DOHH2 (cell line): ENCODE results near the gene THSD7A.

ENCODE experiments used
- H3F3A ChIP-seq: fragments of 200-600 bp; sonication (generic), shearing (Covaris generic); 2 replicates; pipeline ENCODE4 v1.6.0; 2016; ENCODE audit warnings: antibody characterized with exemption, mild to moderate bottlenecking; ENCODE audit not compliant: control insufficient read depth, insufficient read depth
- H3K27ac ChIP-seq: fragments of 200-600 bp; sonication (generic); 2 replicates; pipeline ENCODE4 v1.5.1; 2014; ENCODE audit warnings: low read depth, mild to moderate bottlenecking, low read length, moderate library complexity
- H3K27me3 ChIP-seq: fragments of 200-600 bp; sonication (generic); 2 replicates; pipeline ENCODE4 v1.6.1; 2014; ENCODE audit warnings: mild to moderate bottlenecking, low read length, mixed read lengths; ENCODE audit not compliant: control insufficient read depth
- H3K36me3 ChIP-seq: fragments of 200-600 bp; sonication (generic); 2 replicates; pipeline ENCODE4 v1.6.1; 2014; ENCODE audit warnings: mild to moderate bottlenecking, low read length, moderate library complexity, mixed read lengths; ENCODE audit not compliant: control insufficient read depth
- H3K4me1 ChIP-seq: fragments of 200-600 bp; sonication (generic); 2 replicates; pipeline ENCODE4 v1.6.1; 2014; ENCODE audit warnings: mild to moderate bottlenecking, low read length, mixed read lengths; ENCODE audit not compliant: control insufficient read depth
- H3K4me2 ChIP-seq: fragments of 200-600 bp; sonication (generic); 2 replicates; pipeline ENCODE4 v1.6.0; 2014; ENCODE audit warnings: mild to moderate bottlenecking, low read length, moderate library complexity
- H3K4me3 ChIP-seq: fragments of 200-600 bp; sonication (generic); 2 replicates; pipeline ENCODE4 v1.5.1; 2014; ENCODE audit warnings: mild to moderate bottlenecking, low read length, mixed read lengths
- H3K79me2 ChIP-seq: fragments of 200-600 bp; sonication (generic); 2 replicates; pipeline ENCODE4 v1.6.1; 2014; ENCODE audit warnings: mild to moderate bottlenecking, low read length, mixed read lengths; ENCODE audit not compliant: control insufficient read depth
- H3K9me2 ChIP-seq: fragments of 200-600 bp; sonication (generic); replicated peaks from 2 replicates; pipeline ENCODE4 v1.6.1; 2014; ENCODE audit warnings: mild to moderate bottlenecking, low read length, mixed read lengths; ENCODE audit not compliant: control insufficient read depth
- H3K9me3 ChIP-seq: fragments of 200-600 bp; sonication (generic); 2 replicates; pipeline ENCODE4 v1.6.1; 2014; ENCODE audit warnings: antibody characterized with exemption, low read length, mixed read lengths; ENCODE audit not compliant: control insufficient read depth, insufficient read depth
- H4K20me1 ChIP-seq: fragments of 200-600 bp; sonication (generic); 2 replicates; pipeline ENCODE4 v1.6.0; 2014; ENCODE audit warnings: low read depth, mild to moderate bottlenecking, antibody characterized with exemption, low read length, moderate library complexity; ENCODE audit not compliant: control insufficient read depth, insufficient read depth
- EZH2phosphoT487 ChIP-seq: fragments of 200-600 bp; sonication (generic); IDR thresholded peaks from 2 replicates; pipeline ENCODE4 v1.6.1; 2017; ENCODE audit warnings: borderline replicate concordance, mild to moderate bottlenecking, antibody characterized with exemption, low read length, moderate library complexity, mixed read lengths
- TF ChIP-seq, protein P1 (sequence below): fragments of 200-600 bp; sonication (generic); IDR thresholded peaks from one replicate; pipeline ENCODE4 v1.5.1; 2014; ENCODE audit warnings: antibody characterized with exemption, mild to moderate bottlenecking, low read depth, low read length; ENCODE audit not compliant: poor library complexity, severe bottlenecking

The THSD7A gene

DNA sequence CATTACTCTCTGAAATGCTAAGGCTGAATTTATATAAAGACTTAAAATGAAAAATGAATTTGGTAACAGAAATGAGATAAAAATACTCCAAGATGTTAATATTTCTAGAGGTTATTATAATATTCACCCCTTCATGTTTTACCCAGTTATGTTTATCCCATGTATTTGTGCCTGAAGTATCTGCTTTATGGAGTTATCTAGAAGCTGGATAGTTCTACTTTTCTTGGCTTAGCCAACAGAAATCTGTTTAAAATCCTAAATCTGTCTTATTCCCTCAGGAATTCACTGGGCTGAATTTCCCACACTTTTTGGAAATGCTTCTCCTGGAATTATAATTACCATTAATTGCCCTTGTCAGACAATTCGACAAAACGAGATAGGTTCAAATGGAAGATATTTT lies 201.6 kb downstream of the THSD7A start:
- H3K36me3 ChIP-seq: no peaks in the 10 kb centered on the region
- no peaks in the 10 kb centered on the region for H3K9me3 ChIP-seq
- H3K4me2 ChIP-seq: no peak overlapping the region
- H3K79me2 ChIP-seq: no peaks in the 10 kb centered on the region
- H3K4me3 ChIP-seq: no peak overlapping the region
- TF ChIP-seq, protein P1, sequence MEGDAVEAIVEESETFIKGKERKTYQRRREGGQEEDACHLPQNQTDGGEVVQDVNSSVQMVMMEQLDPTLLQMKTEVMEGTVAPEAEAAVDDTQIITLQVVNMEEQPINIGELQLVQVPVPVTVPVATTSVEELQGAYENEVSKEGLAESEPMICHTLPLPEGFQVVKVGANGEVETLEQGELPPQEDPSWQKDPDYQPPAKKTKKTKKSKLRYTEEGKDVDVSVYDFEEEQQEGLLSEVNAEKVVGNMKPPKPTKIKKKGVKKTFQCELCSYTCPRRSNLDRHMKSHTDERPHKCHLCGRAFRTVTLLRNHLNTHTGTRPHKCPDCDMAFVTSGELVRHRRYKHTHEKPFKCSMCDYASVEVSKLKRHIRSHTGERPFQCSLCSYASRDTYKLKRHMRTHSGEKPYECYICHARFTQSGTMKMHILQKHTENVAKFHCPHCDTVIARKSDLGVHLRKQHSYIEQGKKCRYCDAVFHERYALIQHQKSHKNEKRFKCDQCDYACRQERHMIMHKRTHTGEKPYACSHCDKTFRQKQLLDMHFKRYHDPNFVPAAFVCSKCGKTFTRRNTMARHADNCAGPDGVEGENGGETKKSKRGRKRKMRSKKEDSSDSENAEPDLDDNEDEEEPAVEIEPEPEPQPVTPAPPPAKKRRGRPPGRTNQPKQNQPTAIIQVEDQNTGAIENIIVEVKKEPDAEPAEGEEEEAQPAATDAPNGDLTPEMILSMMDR: no peak
- TF ChIP-seq EZH2phosphoT487: no peak
- H3K27ac ChIP-seq: no peak overlapping the region
- H3K9me2 ChIP-seq: no peaks in the 10 kb centered on the region
- H4K20me1 ChIP-seq: no peaks in the 10 kb centered on the region
- no peaks in the 10 kb centered on the region for H3F3A ChIP-seq
- H3K4me1 ChIP-seq: no peaks in the 10 kb centered on the region
- no peaks in the 10 kb centered on the region for H3K27me3 ChIP-seq

DNA sequence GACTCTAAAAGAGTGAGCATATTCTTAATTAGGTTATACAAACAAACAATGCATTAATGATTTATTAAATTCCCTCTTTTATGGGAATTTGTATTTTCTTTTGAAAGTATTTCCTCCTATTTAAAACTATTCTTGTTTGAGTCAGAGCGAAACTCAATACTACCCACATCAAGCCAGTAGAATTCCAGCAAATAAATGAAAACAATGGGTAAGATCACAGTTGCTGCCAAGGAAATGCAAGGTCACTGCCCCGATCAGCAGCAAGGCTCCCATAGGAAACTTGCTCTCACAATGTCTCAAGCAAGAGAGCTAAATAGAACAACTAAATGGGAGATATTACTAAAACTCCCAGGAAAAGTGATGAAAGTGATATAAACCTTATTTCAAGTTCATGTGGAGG lies 206.3 kb downstream of the THSD7A start:
- Histone ChIP-seq H3K4me1 (no peaks in the 10 kb centered on the region), H3K27me3 (no peaks in the 10 kb centered on the region), H3K4me3 (no peak overlapping the region), H3K4me2 (no peak overlapping the region), H3K27ac (no peak overlapping the region), H3K9me3 (no peaks in the 10 kb centered on the region), H3K9me2 (no peaks in the 10 kb centered on the region), H3F3A (no peaks in the 10 kb centered on the region), H3K79me2 (no peaks in the 10 kb centered on the region), H4K20me1 (no peaks in the 10 kb centered on the region), H3K36me3 (no peaks in the 10 kb centered on the region)
- TF ChIP-seq, protein P1: no peak
- no peak for TF ChIP-seq EZH2phosphoT487

DNA sequence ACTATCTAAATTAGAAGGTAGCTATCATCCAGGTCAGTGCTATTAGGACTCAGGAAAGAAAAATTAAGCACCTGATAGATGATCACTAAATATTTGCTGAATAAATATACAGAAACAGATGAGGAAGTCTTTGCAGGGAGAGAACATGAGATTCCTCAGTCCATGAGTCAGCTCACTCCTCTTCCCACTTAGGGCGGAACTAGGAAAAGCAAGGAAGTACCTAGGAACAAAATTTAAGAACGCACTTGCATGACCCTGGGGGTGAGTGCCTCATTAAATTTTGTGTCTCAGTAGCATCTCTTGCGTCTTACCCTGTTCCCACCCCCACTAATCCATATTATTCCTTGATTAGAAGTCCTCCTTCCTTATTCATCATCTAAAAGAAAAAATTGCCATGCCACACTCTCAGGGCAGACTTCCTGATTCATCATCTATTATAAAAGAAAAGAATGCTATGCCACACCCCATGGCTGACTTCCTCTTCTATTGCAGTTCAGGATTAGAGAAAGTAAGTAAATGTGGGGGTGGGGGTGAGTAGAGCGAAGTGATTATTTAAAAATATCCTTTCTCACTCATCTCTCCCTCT lies 208.8 kb downstream of the THSD7A start:
- no peaks in the 10 kb centered on the region for H3F3A ChIP-seq
- TF ChIP-seq, protein P1: no peak
- TF ChIP-seq EZH2phosphoT487: no peak
- H3K4me1 ChIP-seq: no peaks in the 10 kb centered on the region
- H3K36me3 ChIP-seq: no peaks in the 10 kb centered on the region
- no peak overlapping the region for H3K27ac ChIP-seq
- no peak overlapping the region for H3K4me3 ChIP-seq
- no peaks in the 10 kb centered on the region for H3K9me3 ChIP-seq
- H3K9me2 ChIP-seq: no peaks in the 10 kb centered on the region
- no peaks in the 10 kb centered on the region for H3K27me3 ChIP-seq
- H3K79me2 ChIP-seq: no peaks in the 10 kb centered on the region
- H3K4me2 ChIP-seq: no peak overlapping the region
- H4K20me1 ChIP-seq: no peaks in the 10 kb centered on the region
